ENCODE data around the gene EPS8. TPM values are rescaled to one million over a fixed set of nuclear protein-coding genes. Genes with fewer than 3 reads are reported as not detected.

EPS8 gene
- total RNA-seq, 1 experiment from 2014 or later: 97.5 TPM

- CTCF ChIA-PET: no interaction called here
- no TSS peak for BruUV-seq (replicated peaks)
Measured at GRCh38 chr12:15776532-15776931, 12.7 kb downstream of the EPS8 start.

DNA sequence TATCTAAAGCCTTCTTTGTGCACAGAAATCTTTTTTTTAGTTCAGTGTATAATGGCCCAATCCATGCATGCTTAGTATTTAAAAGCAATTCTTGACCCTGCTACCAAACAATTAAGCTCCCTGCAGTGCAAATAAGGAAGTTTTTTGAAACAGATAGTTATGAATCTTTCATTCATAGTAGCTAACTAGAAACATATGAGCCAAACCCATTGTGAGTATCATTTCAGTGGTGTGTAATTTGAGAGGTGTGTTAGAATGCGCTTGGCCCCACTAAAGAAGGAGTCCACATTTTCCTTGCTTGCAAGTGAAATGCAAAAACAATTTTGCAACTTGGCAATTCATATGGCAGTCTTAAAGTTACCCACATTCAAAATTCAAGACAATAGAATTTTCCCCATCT, 14.4 kb downstream of the EPS8 start:
- CTCF ChIA-PET: interaction anchor here (1.0 kb wide), 1 partner anchor 69 kb away, joined by 3 read pairs; no protein-coding TSS in a partner anchor
- no peaks in the 10 kb centered on the region for H3K9me3 Mint-ChIP-seq (ENCODE audit: low read depth, unreplicated experiment)
- TF ChIP-seq, protein P1, sequence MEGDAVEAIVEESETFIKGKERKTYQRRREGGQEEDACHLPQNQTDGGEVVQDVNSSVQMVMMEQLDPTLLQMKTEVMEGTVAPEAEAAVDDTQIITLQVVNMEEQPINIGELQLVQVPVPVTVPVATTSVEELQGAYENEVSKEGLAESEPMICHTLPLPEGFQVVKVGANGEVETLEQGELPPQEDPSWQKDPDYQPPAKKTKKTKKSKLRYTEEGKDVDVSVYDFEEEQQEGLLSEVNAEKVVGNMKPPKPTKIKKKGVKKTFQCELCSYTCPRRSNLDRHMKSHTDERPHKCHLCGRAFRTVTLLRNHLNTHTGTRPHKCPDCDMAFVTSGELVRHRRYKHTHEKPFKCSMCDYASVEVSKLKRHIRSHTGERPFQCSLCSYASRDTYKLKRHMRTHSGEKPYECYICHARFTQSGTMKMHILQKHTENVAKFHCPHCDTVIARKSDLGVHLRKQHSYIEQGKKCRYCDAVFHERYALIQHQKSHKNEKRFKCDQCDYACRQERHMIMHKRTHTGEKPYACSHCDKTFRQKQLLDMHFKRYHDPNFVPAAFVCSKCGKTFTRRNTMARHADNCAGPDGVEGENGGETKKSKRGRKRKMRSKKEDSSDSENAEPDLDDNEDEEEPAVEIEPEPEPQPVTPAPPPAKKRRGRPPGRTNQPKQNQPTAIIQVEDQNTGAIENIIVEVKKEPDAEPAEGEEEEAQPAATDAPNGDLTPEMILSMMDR (IDR thresholded peaks at IDR 0.05; ENCODE audit: unreplicated experiment): no peak
- no peaks in the 10 kb centered on the region for H3K27me3 Mint-ChIP-seq (ENCODE audit: unreplicated experiment)
- no peak overlapping the region for H3K4me3 Mint-ChIP-seq (ENCODE audit: low read depth, unreplicated experiment)
- intact Hi-C loops (cut with micrococcal nuclease; ENCODE audit: unreplicated experiment): loop anchor here (2.0 to 5.0 kb wide), 4 partner anchors 38 to 242 kb away; no protein-coding TSS in a partner anchor
- H3K4me1 Mint-ChIP-seq (ENCODE audit: low read depth, unreplicated experiment): peaks cover 67% of the 10 kb centered on the region
- H3K27ac Mint-ChIP-seq (ENCODE audit: unreplicated experiment): no peak overlapping the region
- BruUV-seq (replicated peaks): no TSS peak
- no peak for DNase-seq
- H3K36me3 Mint-ChIP-seq (ENCODE audit: insufficient read depth, unreplicated experiment): peaks cover 10% of the 10 kb centered on the region

More at GRCh38 chr12:15776532-15776931, 12.7 kb downstream of the EPS8 start:
- Mint-ChIP-seq H3K27me3 (ENCODE audit: unreplicated experiment) (no peaks in the 10 kb centered on the region), H3K36me3 (ENCODE audit: insufficient read depth, unreplicated experiment) (peaks cover 13% of the 10 kb centered on the region), H3K4me3 (ENCODE audit: low read depth, unreplicated experiment) (no peak overlapping the region), H3K27ac (ENCODE audit: unreplicated experiment) (no peak overlapping the region), H3K4me1 (ENCODE audit: low read depth, unreplicated experiment) (peaks cover 67% of the 10 kb centered on the region), H3K9me3 (ENCODE audit: low read depth, unreplicated experiment) (no peaks in the 10 kb centered on the region)
- TF ChIP-seq, protein P1 (IDR thresholded peaks at IDR 0.05; ENCODE audit: unreplicated experiment): no peak
- DNase-seq: no peak
- intact Hi-C loops (cut with micrococcal nuclease; ENCODE audit: unreplicated experiment): no loop called here

- no TSS peak for BruUV-seq (replicated peaks)
- peaks cover 6% of the 10 kb centered on the region for H3K36me3 Mint-ChIP-seq (ENCODE audit: insufficient read depth, unreplicated experiment)
- H3K4me1 Mint-ChIP-seq (ENCODE audit: low read depth, unreplicated experiment): peaks cover 59% of the 10 kb centered on the region
- CTCF ChIA-PET: interaction anchor here (0.7 to 1.3 kb wide), 2 partner anchors 172 to 188 kb away, joined by 3 read pairs; no protein-coding TSS in a partner anchor
- no peaks in the 10 kb centered on the region for H3K27me3 Mint-ChIP-seq (ENCODE audit: unreplicated experiment)
- TF ChIP-seq, protein P1 (IDR thresholded peaks at IDR 0.05; ENCODE audit: unreplicated experiment): peak; percentile 15
- DNase-seq: no peak
- H3K27ac Mint-ChIP-seq (ENCODE audit: unreplicated experiment): peak overlapping the region; percentile 86
- H3K4me3 Mint-ChIP-seq (ENCODE audit: low read depth, unreplicated experiment): no peak overlapping the region
- intact Hi-C loops (cut with micrococcal nuclease; ENCODE audit: unreplicated experiment): loop anchor here (5.0 kb wide), 3 partner anchors 35 to 180 kb away; no protein-coding TSS in a partner anchor
- H3K9me3 Mint-ChIP-seq (ENCODE audit: low read depth, unreplicated experiment): no peaks in the 10 kb centered on the region
Measured at GRCh38 chr12:15772405-15773018, 16.7 kb downstream of the EPS8 start.

GRCh38 chr12:15770581-15770980, 18.6 kb downstream of the EPS8 start:
- no TSS peak for BruUV-seq (replicated peaks)
- CTCF ChIA-PET: interaction anchor here (0.7 to 1.4 kb wide), 5 partner anchors 13 to 86 kb away, joined by 3 to 6 read pairs (median 4); partner anchors contain the start of gene EPS8
- intact Hi-C loops (cut with micrococcal nuclease; ENCODE audit: unreplicated experiment): loop anchor here (5.0 kb wide), 3 partner anchors 33 to 178 kb away; no protein-coding TSS in a partner anchor
- TF ChIP-seq, protein P1 (IDR thresholded peaks at IDR 0.05; ENCODE audit: unreplicated experiment): no peak
- H3K27me3 Mint-ChIP-seq (ENCODE audit: unreplicated experiment): no peaks in the 10 kb centered on the region
- H3K36me3 Mint-ChIP-seq (ENCODE audit: insufficient read depth, unreplicated experiment): peaks cover 6% of the 10 kb centered on the region
- H3K4me1 Mint-ChIP-seq (ENCODE audit: low read depth, unreplicated experiment): peaks cover 49% of the 10 kb centered on the region
- H3K27ac Mint-ChIP-seq (ENCODE audit: unreplicated experiment): peak overlapping the region; percentile 86
- peak overlapping the region; percentile 23 for H3K4me3 Mint-ChIP-seq (ENCODE audit: low read depth, unreplicated experiment)
- no peak for DNase-seq
- no peaks in the 10 kb centered on the region for H3K9me3 Mint-ChIP-seq (ENCODE audit: low read depth, unreplicated experiment)

Measured in Calu3 (cell line).